Activated CD4-positive, alpha-beta T cell treated with anti-CD3 and anti-CD28 coated beads, Interleukin-2, Interleukin-4, amounts not matched to agents 100 ng/mL and 50 ng/mL, durations not matched to agents 16 hours and 8 hours (primary cell): ENCODE results near the gene MACROH2A1.
A peak's percentile ranks its signal among the peaks of the same experiment; 100 is the strongest.

ENCODE experiments used
- DNase-seq: peaks from one replicate; pipeline ENCODE4 v3.0.0-alpha.2; 2020; ENCODE audit warnings: low spot score

The MACROH2A1 gene

GRCh38 chr5:135397084-135397483, 1.9 kb downstream of the MACROH2A1 start:
- no peak for DNase-seq

GRCh38 chr5:135396459-135397055, 2.5 kb downstream of the MACROH2A1 start:
- DNase-seq: no peak

GRCh38 chr5:135395866-135396265, 3.2 kb downstream of the MACROH2A1 start:
- DNase-seq: no peak

GRCh38 chr5:135395451-135395850, 3.6 kb downstream of the MACROH2A1 start:
- DNase-seq: no peak

- DNase-seq: no peak
These were observed 4.9 kb downstream of the MACROH2A1 start for GRCh38 chr5:135394095-135394494.

- no peak for DNase-seq
These were observed 5.3 kb downstream of the MACROH2A1 start for GRCh38 chr5:135393691-135394090.

GRCh38 chr5:135393229-135393628, 5.8 kb downstream of the MACROH2A1 start:
- no peak for DNase-seq

- peak; percentile 71 for DNase-seq
These were observed 6.8 kb downstream of the MACROH2A1 start for GRCh38 chr5:135392256-135392655.

GRCh38 chr5:135391869-135392255, 7.2 kb downstream of the MACROH2A1 start:
- DNase-seq: no peak

GRCh38 chr5:135391116-135391868, 7.7 kb downstream of the MACROH2A1 start:
- no peak for DNase-seq

GRCh38 chr5:135388860-135389435, 10.1 kb downstream of the MACROH2A1 start:
- no peak for DNase-seq

GRCh38 chr5:135387629-135387960, 11.4 kb downstream of the MACROH2A1 start:
- no peak for DNase-seq

GRCh38 chr5:135386886-135387628, 12.0 kb downstream of the MACROH2A1 start:
- DNase-seq: no peak

- no peak for DNase-seq
These were observed 12.9 kb downstream of the MACROH2A1 start for GRCh38 chr5:135386096-135386495.

GRCh38 chr5:135385576-135385975, 13.5 kb downstream of the MACROH2A1 start:
- DNase-seq: no peak

GRCh38 chr5:135384898-135385297, 14.1 kb downstream of the MACROH2A1 start:
- DNase-seq: no peak

- no peak for DNase-seq
These were observed 15.1 kb downstream of the MACROH2A1 start for GRCh38 chr5:135383803-135384495.

GRCh38 chr5:135382981-135383380, 16.1 kb downstream of the MACROH2A1 start:
- DNase-seq: no peak

- no peak for DNase-seq
These were observed 16.8 kb downstream of the MACROH2A1 start for GRCh38 chr5:135382106-135382790.

GRCh38 chr5:135379046-135379654, 19.9 kb downstream of the MACROH2A1 start:
- DNase-seq: no peak
